Fibroblast of mammary gland (primary cell): ENCODE measurements around the gene KRT9.
"Not testable (repeated sequence)": the region's sequence is repeated elsewhere in the genome, so short reads cannot be mapped to it uniquely, and the experiment has no call there.

Experiments used
- DNase-seq: peaks from one replicate; pipeline ENCODE4 v3.0.0-alpha.2; 2010; ENCODE audit warnings: low read depth
- H3K4me3 ChIP-seq: 2 replicates; pipeline ENCODE4 v1.5.1; 2011; ENCODE audit warnings: low read depth, mild to moderate bottlenecking, low read length, moderate library complexity; ENCODE audit not compliant: control insufficient read depth
- TF ChIP-seq, protein P1 (sequence below): conservative IDR thresholded peaks from 2 replicates; pipeline ENCODE4 v1.5.1; 2011; ENCODE audit warnings: low read depth, low read length, inconsistent platforms; ENCODE audit not compliant: control insufficient read depth, insufficient read depth

KRT9 gene, protein sequence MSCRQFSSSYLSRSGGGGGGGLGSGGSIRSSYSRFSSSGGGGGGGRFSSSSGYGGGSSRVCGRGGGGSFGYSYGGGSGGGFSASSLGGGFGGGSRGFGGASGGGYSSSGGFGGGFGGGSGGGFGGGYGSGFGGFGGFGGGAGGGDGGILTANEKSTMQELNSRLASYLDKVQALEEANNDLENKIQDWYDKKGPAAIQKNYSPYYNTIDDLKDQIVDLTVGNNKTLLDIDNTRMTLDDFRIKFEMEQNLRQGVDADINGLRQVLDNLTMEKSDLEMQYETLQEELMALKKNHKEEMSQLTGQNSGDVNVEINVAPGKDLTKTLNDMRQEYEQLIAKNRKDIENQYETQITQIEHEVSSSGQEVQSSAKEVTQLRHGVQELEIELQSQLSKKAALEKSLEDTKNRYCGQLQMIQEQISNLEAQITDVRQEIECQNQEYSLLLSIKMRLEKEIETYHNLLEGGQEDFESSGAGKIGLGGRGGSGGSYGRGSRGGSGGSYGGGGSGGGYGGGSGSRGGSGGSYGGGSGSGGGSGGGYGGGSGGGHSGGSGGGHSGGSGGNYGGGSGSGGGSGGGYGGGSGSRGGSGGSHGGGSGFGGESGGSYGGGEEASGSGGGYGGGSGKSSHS

DNA sequence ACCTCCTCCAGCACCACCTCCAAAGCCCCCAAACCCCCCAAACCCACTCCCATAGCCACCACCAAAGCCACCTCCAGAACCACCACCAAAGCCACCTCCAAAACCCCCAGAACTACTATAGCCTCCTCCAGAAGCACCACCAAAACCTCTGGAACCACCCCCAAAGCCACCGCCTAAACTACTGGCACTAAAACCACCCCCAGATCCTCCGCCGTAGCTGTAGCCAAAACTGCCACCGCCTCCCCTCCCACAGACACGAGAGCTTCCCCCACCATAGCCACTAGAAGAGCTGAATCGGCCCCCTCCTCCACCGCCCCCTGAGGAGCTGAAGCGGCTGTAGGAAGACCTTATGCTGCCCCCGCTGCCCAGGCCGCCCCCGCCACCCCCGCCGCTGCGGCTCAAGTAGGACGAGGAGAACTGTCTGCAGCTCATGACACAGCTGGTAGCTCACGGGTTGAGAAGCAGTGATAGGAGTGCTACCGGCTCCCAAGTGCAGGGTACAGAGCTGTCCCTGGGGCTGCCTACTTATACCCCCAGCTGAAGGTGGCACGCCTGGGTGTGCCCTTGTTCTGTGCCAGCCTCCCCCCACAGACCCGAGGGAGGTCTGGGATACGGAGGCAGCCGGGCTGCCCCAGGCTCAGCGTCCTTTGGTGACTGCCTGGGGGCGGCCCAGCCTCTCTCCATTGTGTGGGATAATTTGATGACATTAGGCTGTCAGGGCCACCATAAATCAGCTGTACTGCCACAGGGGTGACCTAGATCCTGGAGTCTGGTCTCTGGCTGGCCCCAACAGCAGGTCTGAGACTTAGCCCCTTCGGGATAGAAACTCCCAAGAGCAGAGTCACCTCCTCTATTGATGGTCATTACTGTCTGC lies at the start of gene KRT9:
Gene KRT9 (minus strand): TSS at position 499 of the 874 bp plus-strand sequence. CDS start 67 bp downstream, at position 432.
- H3K4me3 ChIP-seq: no peak within 1 kb of the TSS
- no peak for DNase-seq
- TF ChIP-seq, protein P1, sequence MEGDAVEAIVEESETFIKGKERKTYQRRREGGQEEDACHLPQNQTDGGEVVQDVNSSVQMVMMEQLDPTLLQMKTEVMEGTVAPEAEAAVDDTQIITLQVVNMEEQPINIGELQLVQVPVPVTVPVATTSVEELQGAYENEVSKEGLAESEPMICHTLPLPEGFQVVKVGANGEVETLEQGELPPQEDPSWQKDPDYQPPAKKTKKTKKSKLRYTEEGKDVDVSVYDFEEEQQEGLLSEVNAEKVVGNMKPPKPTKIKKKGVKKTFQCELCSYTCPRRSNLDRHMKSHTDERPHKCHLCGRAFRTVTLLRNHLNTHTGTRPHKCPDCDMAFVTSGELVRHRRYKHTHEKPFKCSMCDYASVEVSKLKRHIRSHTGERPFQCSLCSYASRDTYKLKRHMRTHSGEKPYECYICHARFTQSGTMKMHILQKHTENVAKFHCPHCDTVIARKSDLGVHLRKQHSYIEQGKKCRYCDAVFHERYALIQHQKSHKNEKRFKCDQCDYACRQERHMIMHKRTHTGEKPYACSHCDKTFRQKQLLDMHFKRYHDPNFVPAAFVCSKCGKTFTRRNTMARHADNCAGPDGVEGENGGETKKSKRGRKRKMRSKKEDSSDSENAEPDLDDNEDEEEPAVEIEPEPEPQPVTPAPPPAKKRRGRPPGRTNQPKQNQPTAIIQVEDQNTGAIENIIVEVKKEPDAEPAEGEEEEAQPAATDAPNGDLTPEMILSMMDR: no peak

DNA sequence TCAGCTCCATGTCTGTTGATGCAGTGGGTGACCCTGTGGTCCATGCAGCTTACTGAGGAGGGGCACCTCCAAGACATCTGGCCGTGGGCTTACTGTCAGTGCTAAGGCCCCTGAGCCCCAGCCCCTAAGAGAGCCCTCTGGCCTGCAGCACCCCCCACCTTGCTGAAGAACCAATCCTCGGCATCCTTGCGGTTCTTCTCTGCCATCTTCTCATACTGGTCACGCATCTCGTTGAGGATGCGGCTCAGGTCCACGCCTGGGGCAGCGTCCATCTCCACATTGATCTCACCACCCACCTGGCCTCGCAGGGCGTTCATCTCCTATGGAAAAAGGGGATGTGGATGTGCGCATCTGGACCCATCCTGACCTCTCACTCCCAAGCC lies 49.6 kb upstream of the KRT9 start:
- H3K4me3 ChIP-seq, DNase-seq: not testable (repeated sequence)

DNA sequence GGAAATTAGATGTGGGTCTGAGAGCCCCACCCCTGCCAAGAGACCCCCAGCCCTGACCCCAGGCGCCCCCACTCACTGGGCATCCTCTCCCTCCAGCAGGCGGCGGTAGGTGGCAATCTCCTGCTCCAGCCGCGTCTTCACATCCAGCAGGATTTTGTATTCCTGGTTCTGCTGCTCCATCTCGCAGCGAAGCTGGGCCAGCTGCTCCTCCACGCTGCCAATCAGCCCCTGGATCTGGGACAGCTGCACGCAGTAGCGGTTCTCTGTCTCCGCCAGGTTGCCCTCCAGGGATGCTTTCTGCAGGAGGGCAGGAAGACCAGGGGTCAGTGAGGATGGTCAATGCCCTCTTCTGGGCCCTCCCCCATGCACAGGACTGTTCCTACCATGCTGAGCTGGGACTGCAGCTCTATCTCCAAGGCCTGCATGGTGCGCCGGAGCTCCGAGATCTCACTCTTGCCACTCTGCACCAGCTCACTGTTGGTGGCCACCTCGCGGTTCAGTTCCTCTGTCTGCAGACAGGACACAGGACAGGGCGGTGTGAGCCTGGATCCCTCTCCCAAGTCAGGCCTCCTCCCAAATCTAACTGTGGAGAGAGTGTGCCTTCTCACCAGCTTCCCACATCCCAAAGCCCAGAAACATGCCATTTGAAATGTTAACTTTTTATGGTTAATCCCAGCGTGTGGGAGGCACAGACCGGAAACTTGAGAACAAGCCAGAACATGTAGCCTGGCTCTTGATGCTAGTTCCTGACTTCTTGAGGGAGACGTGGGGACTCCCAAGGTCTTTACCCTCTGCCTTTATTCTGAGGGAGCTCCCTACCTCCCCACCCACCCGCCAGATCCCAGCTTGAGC lies 49.0 kb upstream of the KRT9 start:
- DNase-seq: no peak
- TF ChIP-seq, protein P1: no peak
- no peak overlapping the region for H3K4me3 ChIP-seq

DNA sequence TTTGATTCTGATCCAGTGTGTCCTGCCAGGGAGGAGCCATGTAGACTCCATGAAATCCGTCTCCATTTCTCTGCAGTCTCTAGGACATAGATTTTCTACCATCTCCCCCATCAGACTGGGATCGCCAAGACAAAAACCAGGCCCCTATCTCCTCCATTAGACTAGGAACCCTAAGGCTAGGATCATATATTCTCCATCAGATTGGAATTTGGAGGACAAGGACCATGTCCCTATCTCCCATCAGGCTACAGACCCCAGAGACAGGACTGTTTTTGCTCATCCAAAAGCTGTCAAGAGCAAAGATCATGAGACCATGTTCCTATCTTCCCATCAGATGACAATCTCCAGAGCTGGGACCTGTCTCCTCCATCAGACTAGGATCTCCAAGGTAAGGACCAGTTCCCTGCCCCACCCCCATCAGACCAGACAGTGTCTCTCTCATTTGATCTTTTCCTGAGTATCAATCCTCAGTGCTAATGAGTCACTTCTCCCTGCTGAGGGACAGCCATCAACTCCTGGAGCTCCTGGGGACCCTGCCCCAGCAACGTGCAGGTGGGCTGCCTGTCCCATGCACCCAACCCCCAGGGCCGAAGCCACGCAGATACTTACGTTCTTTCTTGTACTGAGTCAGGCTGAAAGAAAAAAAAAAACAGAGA lies 48.2 kb upstream of the KRT9 start:
- not testable (repeated sequence) for DNase-seq, H3K4me3 ChIP-seq

DNA sequence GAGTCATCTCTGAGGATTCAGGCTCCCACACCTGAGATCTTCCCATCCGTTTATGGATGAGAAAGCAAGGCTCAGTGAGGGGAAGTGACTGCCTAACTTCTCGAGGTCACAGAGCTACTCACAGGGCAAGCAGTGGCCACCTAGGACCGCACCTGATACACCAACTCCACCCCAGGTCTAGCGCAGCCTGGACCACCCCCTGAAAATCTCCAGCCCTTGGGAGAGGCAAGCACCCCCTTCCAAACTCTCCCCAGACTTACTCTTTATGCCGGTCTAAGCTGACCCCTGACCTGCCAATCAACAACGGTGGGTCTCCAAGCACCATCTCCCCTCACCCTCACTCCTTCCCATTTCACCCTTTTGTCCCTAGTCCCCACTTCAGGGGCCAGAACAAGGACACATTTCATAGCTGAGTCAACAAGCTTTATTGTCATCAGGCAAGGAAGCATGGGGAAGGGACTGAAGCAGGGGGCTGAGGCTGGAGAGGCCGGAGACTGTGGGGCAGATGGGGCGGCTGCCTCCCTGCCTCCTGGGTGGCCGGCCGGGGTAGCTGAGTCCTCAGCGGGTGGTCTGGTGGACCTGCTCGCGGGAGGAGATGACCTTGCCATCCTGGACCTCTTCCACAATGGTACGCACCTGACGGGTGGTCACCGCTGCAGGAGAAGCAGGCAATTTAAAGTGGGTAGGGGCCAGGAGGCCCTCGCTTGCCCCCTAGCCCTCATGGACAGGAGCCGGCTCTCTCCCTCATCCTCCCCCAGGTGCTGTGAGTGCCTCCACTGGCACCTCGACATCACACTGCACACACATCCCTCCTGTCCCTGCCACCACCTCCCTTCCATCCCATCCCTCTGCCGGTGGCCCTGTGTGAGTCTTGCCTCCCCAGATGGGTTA lies 47.4 kb upstream of the KRT9 start:
- TF ChIP-seq, protein P1: no peak
- no peak for DNase-seq

DNA sequence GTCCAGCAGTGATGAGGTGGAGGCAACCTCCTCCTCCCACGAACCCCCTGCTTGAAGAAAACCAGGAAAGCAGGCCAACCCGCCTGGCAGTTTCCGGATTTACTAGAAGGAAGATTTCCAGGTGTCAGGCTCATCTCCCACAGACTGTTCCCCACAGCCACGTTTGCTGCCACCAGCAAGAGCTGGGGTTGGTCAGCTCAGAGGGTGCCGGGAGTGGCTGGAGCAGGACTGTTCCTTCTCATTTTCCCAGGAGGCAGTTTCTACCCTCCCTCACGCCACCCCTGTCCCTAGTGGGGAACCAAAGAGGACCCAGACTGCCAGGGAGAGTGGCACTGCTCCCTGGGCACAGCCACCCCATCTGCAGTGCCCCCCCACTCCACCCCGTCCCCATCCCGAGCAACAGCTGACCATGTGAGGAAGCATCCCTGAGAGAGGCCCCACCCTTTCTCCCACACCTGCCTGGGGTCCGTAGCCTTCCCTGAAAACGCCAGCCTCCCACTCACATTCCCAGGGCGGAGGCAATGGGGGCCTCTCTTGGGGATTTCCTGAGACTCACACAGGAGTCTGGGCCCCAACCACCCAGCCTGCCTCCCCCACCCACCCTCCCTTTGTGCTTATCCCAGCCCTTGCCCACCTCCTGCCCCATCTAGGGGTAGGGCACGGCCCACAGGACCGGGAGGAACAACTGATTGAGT lies 46.6 kb upstream of the KRT9 start:
- no peak overlapping the region for H3K4me3 ChIP-seq
- TF ChIP-seq, protein P1: no peak
- no peak for DNase-seq

More for the DNA sequence above, 47.4 kb upstream of the KRT9 start:
- H3K4me3 ChIP-seq: no peak overlapping the region
